H9 (cell line): Measurements from ENCODE around the gene GRID2. TPM values are rescaled to one million over a fixed set of nuclear protein-coding genes. Genes with fewer than 3 reads are reported as not detected.

Experiments used
- DNase-seq: peaks from one replicate; pipeline ENCODE4 v3.0.0-alpha.2; 2017
- H2AFZ ChIP-seq: one replicate; pipeline ENCODE4 v1.6.1; 2013; ENCODE audit warnings: mild to moderate bottlenecking, low read length, control low read depth, moderate library complexity
- H2AK5ac ChIP-seq: 2 replicates; pipeline ENCODE4 v1.6.1; 2013; ENCODE audit warnings: low read length, control low read depth, mixed read lengths; ENCODE audit not compliant: insufficient read length
- H2BK120ac ChIP-seq: one replicate; pipeline ENCODE4 v1.6.1; 2013; ENCODE audit warnings: low read depth, mild to moderate bottlenecking, low read length, control low read depth, inconsistent platforms; ENCODE audit not compliant: poor library complexity, severe bottlenecking
- H2BK12ac ChIP-seq: 2 replicates; pipeline ENCODE4 v1.6.1; 2013; ENCODE audit warnings: low read length, control low read depth, mixed read lengths, low read depth; ENCODE audit not compliant: insufficient read length
- H2BK15ac ChIP-seq: 2 replicates; pipeline ENCODE4 v1.6.1; 2013; ENCODE audit warnings: low read depth, low read length, control low read depth
- H2BK20ac ChIP-seq: one replicate; pipeline ENCODE4 v1.6.1; 2013; ENCODE audit warnings: low read depth, mild to moderate bottlenecking, low read length, control low read depth, inconsistent platforms; ENCODE audit not compliant: poor library complexity, severe bottlenecking
- H2BK5ac ChIP-seq: 2 replicates; pipeline ENCODE4 v1.6.1; 2013; ENCODE audit warnings: low read length, control low read depth, mixed read lengths; ENCODE audit not compliant: insufficient read length
- H3K14ac ChIP-seq: 2 replicates; pipeline ENCODE4 v1.6.1; 2013; ENCODE audit warnings: low read length, control low read depth; ENCODE audit not compliant: insufficient read depth
- H3K18ac ChIP-seq: 2 replicates; pipeline ENCODE4 v1.6.1; 2013; ENCODE audit warnings: low read depth, mild to moderate bottlenecking, mixed read lengths, low read length, control low read depth; ENCODE audit not compliant: insufficient read length
- H3K23ac ChIP-seq: 2 replicates; pipeline ENCODE4 v1.6.1; 2013; ENCODE audit warnings: low read length, control low read depth, mixed read lengths, low read depth; ENCODE audit not compliant: insufficient read length
- H3K23me2 ChIP-seq: 2 replicates; pipeline ENCODE4 v1.6.1; 2013; ENCODE audit warnings: low read depth, mild to moderate bottlenecking, mixed read lengths, low read length, control low read depth; ENCODE audit not compliant: insufficient read length, poor library complexity, severe bottlenecking
- H3K27ac ChIP-seq: 2 replicates; pipeline ENCODE4 v1.5.1; 2013; ENCODE audit warnings: low read length, control low read depth, mixed read lengths, low read depth; ENCODE audit not compliant: insufficient read length
- H3K27me3 ChIP-seq: 2 replicates; pipeline ENCODE4 v1.6.1; 2013; ENCODE audit warnings: low read length, control low read depth, inconsistent platforms; ENCODE audit not compliant: insufficient read depth
- H3K4ac ChIP-seq: 2 replicates; pipeline ENCODE4 v1.6.1; 2013; ENCODE audit warnings: low read depth, mild to moderate bottlenecking, control low read depth, inconsistent platforms, low read length, moderate library complexity
- H3K4me1 ChIP-seq: 2 replicates; pipeline ENCODE4 v1.6.1; 2013; ENCODE audit warnings: low read length, control low read depth, inconsistent platforms; ENCODE audit not compliant: insufficient read depth
- H3K4me2 ChIP-seq: 2 replicates; pipeline ENCODE4 v1.6.1; 2013; ENCODE audit warnings: low read length, control low read depth, mixed read lengths; ENCODE audit not compliant: insufficient read length, insufficient read depth
- H3K56ac ChIP-seq: 2 replicates; pipeline ENCODE4 v1.6.1; 2013; ENCODE audit warnings: low read depth, mild to moderate bottlenecking, mixed read lengths, low read length, control low read depth; ENCODE audit not compliant: insufficient read length
- H3K79me1 ChIP-seq: 2 replicates; pipeline ENCODE4 v1.6.1; 2013; ENCODE audit warnings: low read depth, mild to moderate bottlenecking, moderate library complexity, low read length, control low read depth, inconsistent platforms; ENCODE audit not compliant: insufficient read depth, poor library complexity, severe bottlenecking
- H3K79me2 ChIP-seq: 2 replicates; pipeline ENCODE4 v1.6.1; 2013; ENCODE audit warnings: low read length, control low read depth, inconsistent platforms; ENCODE audit not compliant: insufficient read depth
- H3K9ac ChIP-seq: 2 replicates; pipeline ENCODE4 v1.6.1; 2013; ENCODE audit warnings: low read length, control low read depth, mixed read lengths; ENCODE audit not compliant: insufficient read length; ENCODE audit errors: extremely low read depth
- H3K9me3 ChIP-seq: one replicate; pipeline ENCODE4 v1.6.1; 2013; ENCODE audit warnings: low read depth, low read length, inconsistent platforms; ENCODE audit not compliant: control insufficient read depth
- H3T11ph ChIP-seq: one replicate; pipeline ENCODE4 v1.6.1; 2013; ENCODE audit warnings: mild to moderate bottlenecking, low read length, control low read depth, inconsistent platforms
- H4K20me1 ChIP-seq: one replicate; pipeline ENCODE4 v1.6.1; 2013; ENCODE audit not compliant: control insufficient read depth, insufficient read length, insufficient read depth
- H4K5ac ChIP-seq: 2 replicates; pipeline ENCODE4 v1.6.1; 2013; ENCODE audit warnings: low read depth, mild to moderate bottlenecking, mixed read lengths, low read length, control low read depth; ENCODE audit not compliant: insufficient read length
- H4K8ac ChIP-seq: replicated peaks from 2 replicates; pipeline ENCODE4 v1.6.1; 2013; ENCODE audit warnings: low read length, control low read depth, mixed read lengths, low read depth; ENCODE audit not compliant: insufficient read length
- H4K91ac ChIP-seq: 2 replicates; pipeline ENCODE4 v1.6.1; 2013; ENCODE audit warnings: low read depth, mild to moderate bottlenecking, moderate library complexity, mixed read lengths, low read length, control low read depth; ENCODE audit not compliant: insufficient read length
- H3K27ac Mint-ChIP-seq, 3 experiments: 2 replicates in 2 of 3; 3 replicates in 1 of 3; pipeline ENCODE4 v1.8.0; 2020 to 2021; ENCODE audit warnings: mixed read lengths in 3 of 3, mild to moderate bottlenecking in 1 of 3, moderate library complexity in 1 of 3
- H3K27me3 Mint-ChIP-seq: 2 replicates; pipeline ENCODE4 v1.8.0; 2021; ENCODE audit warnings: low read depth, mild to moderate bottlenecking, moderate library complexity, mixed read lengths
- H3K36me3 Mint-ChIP-seq, 3 experiments: 2 replicates in 2 of 3; 3 replicates in 1 of 3; pipeline ENCODE4 v1.8.0; 2020 to 2021; ENCODE audit warnings: low read depth in 3 of 3, mixed read lengths in 3 of 3; ENCODE audit not compliant: insufficient read depth in 1 of 3
- H3K4me1 Mint-ChIP-seq, 2 experiments: 2 replicates each; pipeline ENCODE4 v1.8.0; 2020; ENCODE audit warnings: mixed read lengths in 2 of 2
- H3K4me3 Mint-ChIP-seq, 2 experiments: 2 replicates in 1 of 2; 3 replicates in 1 of 2; pipeline ENCODE4 v1.8.0; 2020 to 2021; ENCODE audit warnings: mild to moderate bottlenecking in 2 of 2, mixed read lengths in 2 of 2, moderate library complexity in 1 of 2
- H3K9me3 Mint-ChIP-seq, 2 experiments: 2 replicates in 1 of 2; 3 replicates in 1 of 2; pipeline ENCODE4 v1.8.0; 2020; ENCODE audit warnings: mild to moderate bottlenecking in 2 of 2, mixed read lengths in 2 of 2, moderate library complexity in 1 of 2
- total RNA-seq: library from RNA; stranded (reverse); gene quantifications from 2 replicates; pipeline ENCODE4 v1.2.1, GENCODE V29; 2021
- TF ChIP-seq, protein P1 (sequence below): fragments of 200-600 bp; sonication (generic); conservative IDR thresholded peaks from 3 replicates; pipeline ENCODE4 v1.8.0; 2021; ENCODE audit warnings: antibody characterized with exemption, mild to moderate bottlenecking

The GRID2 gene
- total RNA-seq, 1 experiment from 2014 or later: 21.8 TPM

DNA sequence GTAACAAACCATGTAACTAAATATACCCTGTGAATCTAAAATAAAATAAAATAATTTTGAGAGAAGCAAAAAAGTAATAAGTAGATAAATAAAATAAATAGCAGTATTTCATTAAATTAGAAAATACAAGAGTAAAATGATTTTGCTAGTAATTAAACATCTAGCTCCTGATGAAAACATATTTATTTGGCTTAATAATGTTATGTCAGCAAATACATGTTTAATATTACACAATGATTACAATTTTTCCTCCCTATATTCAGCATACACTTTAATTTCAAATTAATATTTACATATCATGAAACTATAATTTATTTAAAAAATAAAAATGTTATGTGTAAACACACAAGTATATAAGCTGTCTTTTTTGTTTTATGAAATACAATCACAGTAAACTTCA, 697.1 kb downstream of the GRID2 start:
- Mint-ChIP-seq H3K4me1 (no peaks in the 10 kb centered on the region), H3K4me3 (no peak overlapping the region), H3K27ac (no peak overlapping the region), H3K27me3 (no peaks in the 10 kb centered on the region), H3K9me3 (no peaks in the 10 kb centered on the region), H3K36me3 (no peaks in the 10 kb centered on the region)
- Histone ChIP-seq H3K27me3 (no peaks in the 10 kb centered on the region), H3K4me1 (no peaks in the 10 kb centered on the region), H3T11ph (no peak overlapping the region), H2BK120ac (no peak overlapping the region), H3K9ac (no peak overlapping the region), H4K5ac (no peak overlapping the region), H3K18ac (no peak overlapping the region), H2BK12ac (no peak overlapping the region), H2BK5ac (no peak overlapping the region), H3K79me2 (no peaks in the 10 kb centered on the region), H3K14ac (no peak overlapping the region), H2AFZ (no peak overlapping the region), H4K8ac (no peak overlapping the region), H2BK15ac (no peak overlapping the region), H3K4ac (no peak overlapping the region), H3K79me1 (no peaks in the 10 kb centered on the region), H3K9me3 (no peaks in the 10 kb centered on the region), H3K56ac (no peak overlapping the region), H4K91ac (no peak overlapping the region), H3K27ac (no peak overlapping the region), H4K20me1 (no peaks in the 10 kb centered on the region), H3K23me2 (no peaks in the 10 kb centered on the region), H2AK5ac (no peak overlapping the region), H3K23ac (no peak overlapping the region), H3K4me2 (no peak overlapping the region), H2BK20ac (no peak overlapping the region)
- no peak for DNase-seq
- TF ChIP-seq, protein P1, sequence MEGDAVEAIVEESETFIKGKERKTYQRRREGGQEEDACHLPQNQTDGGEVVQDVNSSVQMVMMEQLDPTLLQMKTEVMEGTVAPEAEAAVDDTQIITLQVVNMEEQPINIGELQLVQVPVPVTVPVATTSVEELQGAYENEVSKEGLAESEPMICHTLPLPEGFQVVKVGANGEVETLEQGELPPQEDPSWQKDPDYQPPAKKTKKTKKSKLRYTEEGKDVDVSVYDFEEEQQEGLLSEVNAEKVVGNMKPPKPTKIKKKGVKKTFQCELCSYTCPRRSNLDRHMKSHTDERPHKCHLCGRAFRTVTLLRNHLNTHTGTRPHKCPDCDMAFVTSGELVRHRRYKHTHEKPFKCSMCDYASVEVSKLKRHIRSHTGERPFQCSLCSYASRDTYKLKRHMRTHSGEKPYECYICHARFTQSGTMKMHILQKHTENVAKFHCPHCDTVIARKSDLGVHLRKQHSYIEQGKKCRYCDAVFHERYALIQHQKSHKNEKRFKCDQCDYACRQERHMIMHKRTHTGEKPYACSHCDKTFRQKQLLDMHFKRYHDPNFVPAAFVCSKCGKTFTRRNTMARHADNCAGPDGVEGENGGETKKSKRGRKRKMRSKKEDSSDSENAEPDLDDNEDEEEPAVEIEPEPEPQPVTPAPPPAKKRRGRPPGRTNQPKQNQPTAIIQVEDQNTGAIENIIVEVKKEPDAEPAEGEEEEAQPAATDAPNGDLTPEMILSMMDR: no peak
